ENCODE results near the gene IL12RB2. TPM values are rescaled to one million over a fixed set of nuclear protein-coding genes. Genes with fewer than 3 reads are reported as not detected.
A peak's percentile ranks its signal among the peaks of the same experiment; 100 is the strongest.
"Not testable (repeated sequence)": the region's sequence is repeated elsewhere in the genome, so short reads cannot be mapped to it uniquely, and the experiment has no call there.

The IL12RB2 gene
- total RNA-seq, 1 experiment from 2014 or later = not detected

DNA sequence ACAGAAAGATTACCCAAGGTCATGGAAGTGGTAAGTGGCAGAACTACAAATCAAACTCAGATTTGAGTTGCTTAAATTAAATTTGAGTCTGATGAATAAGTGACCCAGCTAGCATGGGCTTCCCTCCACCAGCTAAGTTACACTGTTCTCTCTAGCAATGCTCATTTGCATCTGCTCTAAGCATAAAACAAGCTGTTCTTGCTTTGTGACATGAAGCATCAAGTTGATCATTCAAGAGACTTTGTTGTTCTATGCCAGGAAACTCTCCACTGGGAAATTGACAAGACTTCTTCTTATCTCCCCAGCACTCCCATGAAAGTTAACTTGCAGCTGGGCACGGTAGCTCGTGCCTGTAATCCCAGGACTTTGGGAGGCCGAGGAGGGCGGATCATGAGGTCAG, 73.5 kb downstream of the IL12RB2 start:
- in situ Hi-C loops (cut with HindIII; ENCODE audit: low sequenced_read_pairs) = no loop called here

DNA sequence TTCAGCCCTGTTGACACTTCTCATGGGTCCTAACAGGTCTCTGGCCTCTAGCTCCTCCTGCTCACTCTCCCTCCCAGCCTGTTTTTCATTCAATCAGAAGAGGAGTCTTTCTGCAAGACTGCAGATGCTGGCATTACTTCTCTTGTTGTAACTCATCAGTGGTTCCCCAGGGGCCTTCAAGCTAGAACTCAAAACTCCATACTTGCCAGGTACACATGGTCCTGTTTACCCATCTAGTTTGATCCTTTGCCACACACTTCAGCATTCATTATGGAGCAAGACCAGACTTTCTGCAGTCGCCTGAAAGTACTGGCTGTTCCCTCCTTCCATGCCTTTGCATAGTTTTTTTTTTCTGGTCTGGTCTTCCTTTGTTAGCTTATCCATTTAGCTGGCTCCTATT, 74.6 kb downstream of the IL12RB2 start:
- DNase-seq (ENCODE audit: low spot score) = no peak
- in situ Hi-C loops (cut with HindIII; ENCODE audit: low sequenced_read_pairs) = no loop called here

More for the DNA sequence above, 73.5 kb downstream of the IL12RB2 start:
- no peak for DNase-seq (ENCODE audit: low spot score)

DNA sequence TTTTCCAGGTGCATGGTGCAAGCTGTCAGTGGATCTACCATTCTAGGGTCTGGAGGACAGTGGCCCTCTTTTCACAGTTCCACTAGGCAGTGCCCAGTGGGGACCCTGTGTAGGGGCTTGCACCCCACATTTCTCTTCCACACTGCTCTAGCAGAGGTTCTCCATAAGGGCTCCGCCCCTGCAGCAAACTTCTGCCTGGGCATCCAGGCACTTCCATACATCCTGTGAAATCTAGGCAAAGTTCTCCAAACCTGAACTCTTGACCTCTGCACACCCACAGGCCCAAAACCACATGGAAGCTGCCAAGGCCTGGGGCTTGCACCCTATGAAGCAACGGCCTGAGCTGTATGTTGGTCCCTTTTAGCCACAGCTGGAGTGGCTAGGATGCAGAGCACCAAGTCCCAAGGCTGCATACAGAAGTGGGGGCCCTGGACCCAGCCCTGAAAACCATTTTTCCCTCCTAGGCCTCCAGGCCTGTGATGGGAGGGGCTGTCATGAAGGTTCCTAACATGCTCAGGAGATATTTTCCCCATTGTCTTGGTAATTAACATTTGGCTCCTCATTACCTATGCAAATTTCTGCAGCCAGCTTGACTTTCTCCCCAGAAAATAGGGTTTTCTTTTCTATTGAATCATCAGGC, 76.4 kb downstream of the IL12RB2 start:
- no peak for DNase-seq (ENCODE audit: low spot score)

DNA sequence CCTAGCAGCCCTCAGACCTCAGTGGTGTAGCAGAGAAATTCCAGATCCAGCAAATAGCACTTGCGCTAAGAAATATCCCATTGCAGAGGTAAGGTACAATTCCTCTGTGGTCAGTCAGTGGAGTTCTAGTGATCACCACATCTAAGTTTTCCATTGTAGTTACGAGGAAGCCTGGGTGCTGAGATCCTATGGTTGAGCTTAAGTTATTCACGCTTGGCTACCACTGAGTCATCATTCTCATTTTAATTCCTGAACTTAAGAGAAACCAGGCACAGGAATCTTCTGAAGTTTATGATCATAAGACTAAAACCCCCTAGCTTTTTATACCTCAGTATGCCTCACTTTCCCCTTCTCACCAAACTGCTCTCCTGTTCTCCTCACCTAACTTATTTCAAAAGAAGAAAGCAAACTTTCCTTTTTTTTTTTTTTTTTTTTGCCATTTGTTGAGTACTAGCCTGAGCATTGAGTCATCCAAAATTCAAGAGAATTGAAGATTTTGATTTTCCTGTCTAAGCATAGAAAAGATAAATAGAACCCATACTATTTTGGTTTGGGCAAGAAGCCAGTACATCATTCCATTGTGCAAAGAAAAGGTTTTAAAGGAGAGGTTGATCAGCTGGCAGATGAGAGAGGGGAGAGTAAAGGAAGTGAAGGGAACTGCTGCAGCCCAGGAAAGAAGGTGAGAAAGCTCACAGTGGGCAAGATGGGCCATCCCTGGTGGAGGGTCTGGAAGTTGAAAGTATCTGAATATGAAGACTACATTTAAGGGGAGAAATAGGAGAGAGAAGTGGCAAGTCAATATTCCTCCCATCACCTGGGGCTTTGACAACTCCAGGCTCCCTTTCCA, 82.6 kb downstream of the IL12RB2 start:
- in situ Hi-C loops (cut with HindIII; ENCODE audit: low sequenced_read_pairs) = no loop called here
- no peak for DNase-seq (ENCODE audit: low spot score)

More for the DNA sequence above, 76.4 kb downstream of the IL12RB2 start:
- in situ Hi-C loops (cut with HindIII; ENCODE audit: low sequenced_read_pairs) = no loop called here

DNA sequence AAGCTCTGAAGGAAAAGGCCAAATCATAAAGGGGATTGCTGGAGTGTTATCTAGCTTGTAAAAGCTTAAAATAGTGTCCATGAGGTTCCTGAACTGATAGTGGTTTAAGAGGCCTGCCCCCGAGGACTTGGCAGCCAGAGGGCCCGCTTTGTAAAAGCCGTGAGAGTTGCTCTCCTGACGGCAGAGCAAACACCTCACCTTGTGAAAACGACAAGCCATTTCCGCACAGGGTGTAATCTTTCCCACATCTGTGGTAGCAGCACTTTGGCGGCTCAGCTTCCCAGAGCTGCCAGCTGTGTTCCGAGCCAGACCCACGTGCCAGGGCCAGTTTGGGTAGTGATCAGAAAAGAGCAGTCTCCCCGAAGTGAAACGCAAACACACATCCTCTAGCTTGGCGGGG, 85.6 kb downstream of the IL12RB2 start:
- in situ Hi-C loops (cut with HindIII; ENCODE audit: low sequenced_read_pairs) = no loop called here
- DNase-seq (ENCODE audit: low spot score) = no peak

DNA sequence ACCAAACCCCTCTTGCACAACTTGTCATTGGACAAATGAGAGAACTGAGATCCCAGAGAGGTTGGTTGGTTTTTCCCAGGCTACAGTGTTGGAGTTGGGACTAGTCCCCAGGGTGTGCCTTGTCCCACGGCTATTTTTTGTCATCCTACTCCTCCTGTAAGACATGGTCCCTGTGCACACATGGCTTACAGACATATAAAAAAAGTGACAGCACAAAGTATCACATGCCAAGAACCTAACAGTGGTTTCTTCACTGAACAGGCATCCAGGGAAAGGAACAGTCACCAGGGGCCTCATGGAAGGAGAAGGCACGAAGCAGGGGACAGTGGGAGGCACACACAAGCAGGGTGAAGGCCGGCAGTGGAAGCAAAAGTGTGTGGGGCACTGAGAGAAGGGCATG, 86.1 kb downstream of the IL12RB2 start:
- in situ Hi-C loops (cut with HindIII; ENCODE audit: low sequenced_read_pairs) = no loop called here
- DNase-seq (ENCODE audit: low spot score) = no peak

DNA sequence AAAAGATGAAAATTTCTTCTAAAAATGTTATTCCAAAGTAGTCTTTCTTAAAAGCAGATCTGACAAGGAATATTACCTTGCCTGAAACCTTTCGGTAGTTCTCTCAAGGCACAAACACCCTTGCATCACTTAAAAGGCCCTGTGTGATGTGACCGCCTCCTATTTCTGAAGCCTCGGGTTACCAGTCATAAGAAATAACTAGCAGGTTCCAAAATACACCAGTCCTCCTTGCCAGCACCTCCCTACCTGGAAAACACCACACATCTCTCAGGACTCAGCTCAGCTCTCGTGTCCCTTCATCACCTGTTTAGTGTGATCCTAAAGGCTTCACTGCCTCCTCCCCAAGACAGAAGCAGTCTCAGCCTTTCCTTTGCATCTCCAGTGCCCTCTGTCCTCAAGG, 86.9 kb downstream of the IL12RB2 start:
- no peak for DNase-seq (ENCODE audit: low spot score)
- in situ Hi-C loops (cut with HindIII; ENCODE audit: low sequenced_read_pairs) = no loop called here

DNA sequence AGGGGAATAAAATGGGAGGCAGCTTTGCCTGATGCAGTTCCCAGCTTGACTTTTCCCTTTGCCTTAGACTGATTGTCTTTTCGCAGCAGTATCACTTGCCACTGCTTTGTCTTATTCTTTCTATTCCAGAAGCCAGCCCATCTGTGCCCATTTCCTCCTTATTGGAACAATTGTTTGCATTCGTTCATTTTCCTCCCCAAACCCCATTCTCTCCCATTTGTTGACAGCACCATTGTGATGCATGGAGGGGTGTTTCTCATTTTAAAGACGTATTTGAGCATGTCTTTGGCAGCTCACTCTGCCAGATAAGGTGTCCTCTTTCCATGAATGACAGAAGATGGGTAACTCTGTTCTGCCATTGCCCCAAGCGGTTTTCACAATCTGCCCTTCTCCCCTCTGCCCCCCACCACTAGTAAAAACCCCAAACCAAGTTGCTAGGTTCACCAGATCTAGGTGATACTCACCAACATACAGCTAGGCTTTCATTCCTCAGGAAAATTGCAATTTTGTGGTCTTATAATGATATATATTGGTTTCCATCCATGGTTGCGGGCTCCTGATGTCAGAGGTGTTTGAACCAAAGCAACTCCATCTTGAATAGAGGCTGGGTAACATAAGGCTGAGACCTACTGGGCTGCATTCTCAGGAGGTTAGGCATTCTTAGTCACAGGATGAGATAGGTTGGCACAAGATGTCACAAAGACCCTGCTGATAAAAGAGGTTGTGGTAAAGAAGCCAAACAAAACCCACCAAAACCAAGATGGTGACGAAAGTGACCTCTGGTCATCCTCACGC, 91.7 kb downstream of the IL12RB2 start:
- no peak for DNase-seq (ENCODE audit: low spot score)
- in situ Hi-C loops (cut with HindIII; ENCODE audit: low sequenced_read_pairs) = no loop called here

DNA sequence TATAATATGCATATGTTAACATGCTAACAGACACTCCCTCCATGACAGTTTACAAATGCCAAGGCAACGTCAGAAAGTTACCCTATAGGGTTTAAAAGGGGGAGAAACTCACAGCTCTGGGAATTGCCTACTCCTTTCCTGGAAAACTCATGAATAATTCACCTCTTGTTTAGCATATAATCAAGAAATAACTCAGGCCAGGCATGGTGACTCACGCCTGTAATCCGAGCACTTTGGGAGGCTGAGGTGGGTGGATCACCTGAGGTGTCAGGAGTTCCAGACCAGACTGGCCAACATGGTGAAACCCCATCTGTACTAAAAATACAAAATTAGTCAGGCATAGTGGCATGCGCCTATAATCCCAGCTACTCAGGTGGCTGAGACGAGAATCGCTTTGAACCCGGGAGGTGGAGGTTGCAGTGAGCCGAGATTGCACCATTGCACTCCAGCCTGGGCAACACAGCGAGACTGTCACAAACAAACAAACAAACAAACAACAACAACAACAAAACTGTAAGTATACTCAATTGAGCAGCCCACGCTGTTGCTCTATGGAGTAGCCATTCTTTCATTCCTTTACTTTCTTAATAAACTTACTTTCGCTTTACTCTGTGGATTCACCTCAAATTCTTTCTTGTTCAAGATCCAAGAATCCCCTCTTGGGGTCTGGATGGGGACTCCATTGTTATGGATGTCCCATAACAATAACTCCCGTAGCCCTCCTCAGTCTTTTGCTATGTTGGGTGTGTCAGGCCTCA, 92.5 kb downstream of the IL12RB2 start:
- in situ Hi-C loops (cut with HindIII; ENCODE audit: low sequenced_read_pairs); DNase-seq (ENCODE audit: low spot score): not testable (repeated sequence)

DNA sequence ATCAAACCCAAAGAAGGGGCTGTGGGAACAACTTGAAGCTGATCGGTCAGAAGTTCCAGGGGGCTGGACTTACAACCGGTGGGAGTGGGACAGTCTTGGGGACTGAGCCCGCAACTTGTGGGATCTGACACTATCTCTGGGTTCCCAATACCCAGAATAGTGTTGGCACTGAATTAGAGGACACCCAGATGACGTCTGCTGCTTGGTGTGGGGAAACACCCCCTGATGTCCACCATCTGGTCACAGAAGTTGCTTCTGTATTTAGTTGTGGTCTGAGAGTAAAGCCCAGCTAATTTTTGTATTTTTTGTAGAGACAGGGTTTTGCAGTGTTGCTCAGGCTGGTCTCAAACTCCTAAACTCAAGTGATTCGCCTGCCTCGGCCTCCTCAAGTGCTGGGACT, 93.8 kb downstream of the IL12RB2 start:
- no peak for DNase-seq (ENCODE audit: low spot score)
- in situ Hi-C loops (cut with HindIII; ENCODE audit: low sequenced_read_pairs) = no loop called here

DNA sequence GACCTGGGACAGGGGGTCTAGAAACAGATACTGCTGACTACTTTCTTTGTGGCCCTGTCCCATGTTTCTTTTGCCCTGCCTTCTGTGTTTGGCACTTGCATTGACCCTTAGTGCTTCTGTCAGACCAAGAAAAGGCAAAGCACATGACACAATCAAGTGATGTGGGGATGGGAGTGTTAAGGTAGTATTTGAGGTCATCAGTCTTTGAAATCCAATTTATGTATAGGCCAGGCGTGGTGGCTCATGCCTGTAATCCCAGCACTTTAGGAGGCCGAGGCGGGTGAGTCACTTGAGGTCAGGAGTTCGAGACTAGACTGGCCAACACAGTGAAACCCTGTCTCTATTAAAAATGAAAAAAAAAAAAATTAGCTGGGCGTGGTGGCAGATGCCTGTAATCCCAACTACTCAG, 96.5 kb downstream of the IL12RB2 start:
- peak; percentile 52 for DNase-seq (ENCODE audit: low spot score)
- in situ Hi-C loops (cut with HindIII; ENCODE audit: low sequenced_read_pairs) = no loop called here

DNA sequence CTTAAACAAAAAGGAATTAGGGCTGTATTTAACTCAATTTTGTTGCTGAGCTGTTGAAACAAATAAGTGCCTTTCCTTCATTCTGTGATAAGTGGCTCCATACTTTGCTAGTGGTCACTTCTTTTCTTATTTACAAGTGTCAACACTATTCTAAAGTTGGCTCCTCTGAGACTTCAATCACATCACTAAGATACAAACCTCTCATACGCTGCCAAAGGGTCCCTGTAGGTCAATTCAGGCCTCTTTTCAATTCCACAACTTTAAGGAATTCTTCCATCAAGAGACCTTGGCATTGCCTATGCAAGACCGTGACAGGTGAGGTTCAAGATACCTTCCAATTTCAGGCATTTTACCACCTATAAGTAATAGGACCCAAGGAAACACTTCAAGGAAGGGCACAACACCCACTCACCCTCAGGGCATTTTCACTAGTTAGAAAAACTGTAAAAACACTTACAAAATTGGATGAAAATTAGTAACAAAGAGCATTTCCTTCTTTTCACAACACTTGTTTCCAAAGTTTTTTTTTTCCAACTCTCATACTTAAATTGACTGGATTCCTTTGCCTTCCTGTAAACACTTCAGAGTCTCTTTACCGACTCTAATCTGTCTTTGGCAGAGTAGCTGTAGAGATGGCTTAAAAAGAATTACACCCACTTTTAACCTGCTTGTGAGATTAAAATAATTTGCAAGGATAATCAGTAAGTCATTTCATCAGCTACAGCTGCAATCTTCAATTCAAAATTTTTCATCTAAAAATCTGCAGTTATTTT, 98.0 kb downstream of the IL12RB2 start:
- in situ Hi-C loops (cut with HindIII; ENCODE audit: low sequenced_read_pairs) = no loop called here
- peak; percentile 52 for DNase-seq (ENCODE audit: low spot score)

DNA sequence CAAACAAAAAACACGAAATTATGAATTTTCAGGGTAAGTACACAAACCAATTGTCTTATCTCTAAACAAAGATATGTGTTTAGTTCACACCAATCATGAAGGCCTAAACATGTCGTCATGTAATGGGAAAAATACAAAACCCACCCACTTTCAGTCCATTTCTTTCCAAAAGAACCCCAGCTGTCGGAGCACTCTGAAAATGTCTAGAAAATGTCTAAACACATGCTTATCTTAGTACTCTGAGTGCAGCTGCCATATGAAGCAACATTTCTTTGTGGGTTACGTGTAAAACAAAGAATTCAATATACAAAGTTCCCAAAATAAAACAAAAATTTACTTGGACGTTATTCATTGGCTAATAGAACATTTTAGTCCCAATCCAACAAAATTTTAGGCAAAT, 99.8 kb downstream of the IL12RB2 start:
- no peak for DNase-seq (ENCODE audit: low spot score)
- in situ Hi-C loops (cut with HindIII; ENCODE audit: low sequenced_read_pairs) = no loop called here

DNA sequence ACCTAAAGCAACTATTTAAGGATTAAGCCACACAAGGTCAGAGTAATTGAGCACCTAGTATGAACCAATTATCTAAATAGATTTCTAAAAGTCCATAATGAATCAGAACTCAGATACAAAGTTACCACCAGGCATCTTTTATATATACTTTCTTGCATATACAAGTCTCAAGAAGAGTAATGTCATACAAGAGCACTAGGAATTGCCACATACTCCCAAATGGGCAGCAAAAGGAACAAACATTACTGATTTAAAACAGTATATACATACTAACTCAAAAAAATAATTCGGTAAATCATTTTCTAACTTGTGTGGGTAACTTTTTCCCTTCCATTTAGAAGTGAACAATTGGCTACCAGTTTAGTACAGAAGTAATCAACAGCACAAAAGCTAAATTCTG, 100.5 kb downstream of the IL12RB2 start:
- DNase-seq (ENCODE audit: low spot score) = no peak
- in situ Hi-C loops (cut with HindIII; ENCODE audit: low sequenced_read_pairs) = no loop called here

DNA sequence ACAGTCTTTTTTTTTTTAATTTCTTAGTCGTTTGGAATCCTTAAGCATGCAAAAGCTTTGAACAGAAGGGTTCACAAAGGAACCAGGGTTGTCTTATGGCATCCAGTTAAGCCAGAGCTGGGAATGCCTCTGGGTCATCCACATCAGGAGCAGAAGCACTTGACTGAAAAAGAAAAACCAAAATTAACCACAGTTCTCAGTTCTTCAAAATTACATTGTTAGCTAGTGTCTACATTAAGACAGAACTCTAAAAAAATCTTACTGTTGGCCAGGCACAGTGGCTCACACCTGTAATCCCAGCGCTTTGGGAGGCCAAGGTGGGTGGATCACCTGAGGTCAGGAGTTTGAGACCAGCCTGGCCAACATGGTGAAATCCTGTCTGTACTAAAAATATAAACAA, 105.4 kb downstream of the IL12RB2 start:
- in situ Hi-C loops (cut with HindIII; ENCODE audit: low sequenced_read_pairs); DNase-seq (ENCODE audit: low spot score): not testable (repeated sequence)

DNA sequence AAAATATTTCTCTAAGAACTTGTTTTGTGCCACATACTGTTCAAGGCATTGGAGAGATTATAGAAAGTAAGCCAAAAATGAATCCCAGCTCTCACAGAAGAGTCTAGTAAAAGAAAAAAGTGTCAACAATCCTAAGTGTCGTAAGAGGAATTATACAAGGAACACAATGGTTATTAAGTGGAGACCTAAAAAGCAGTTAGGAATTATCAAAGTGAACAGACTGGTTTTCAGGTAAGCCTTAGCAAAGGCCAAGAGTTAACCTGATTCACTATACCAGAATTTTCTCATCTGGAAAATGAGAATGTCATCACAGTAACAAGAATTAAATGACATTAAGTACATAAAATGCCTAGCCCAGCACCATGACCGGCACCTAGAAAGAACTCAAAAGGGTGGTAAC, 106.9 kb downstream of the IL12RB2 start:
- DNase-seq (ENCODE audit: low spot score) = no peak
- in situ Hi-C loops (cut with HindIII; ENCODE audit: low sequenced_read_pairs) = no loop called here

DNA sequence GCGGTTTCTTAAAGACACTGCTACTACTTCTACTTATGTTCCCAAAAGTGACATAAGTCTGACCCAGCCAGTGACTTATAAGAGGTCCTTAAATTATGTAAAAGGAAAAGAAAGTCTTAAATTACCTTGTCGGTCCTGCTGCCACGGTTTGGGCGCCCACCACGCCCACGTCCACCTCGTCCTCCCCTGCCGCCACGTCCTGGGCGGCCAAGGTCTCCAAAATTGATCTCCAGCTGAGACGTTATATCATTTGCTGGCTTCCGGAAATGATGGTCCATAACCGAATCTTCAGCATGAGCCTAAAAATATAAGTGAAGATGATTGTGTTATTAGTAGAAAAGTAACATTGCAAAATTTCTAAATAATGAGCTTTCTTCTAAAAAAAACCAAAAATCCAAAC, 107.4 kb downstream of the IL12RB2 start:
- DNase-seq (ENCODE audit: low spot score) = no peak
- in situ Hi-C loops (cut with HindIII; ENCODE audit: low sequenced_read_pairs) = no loop called here

DNA sequence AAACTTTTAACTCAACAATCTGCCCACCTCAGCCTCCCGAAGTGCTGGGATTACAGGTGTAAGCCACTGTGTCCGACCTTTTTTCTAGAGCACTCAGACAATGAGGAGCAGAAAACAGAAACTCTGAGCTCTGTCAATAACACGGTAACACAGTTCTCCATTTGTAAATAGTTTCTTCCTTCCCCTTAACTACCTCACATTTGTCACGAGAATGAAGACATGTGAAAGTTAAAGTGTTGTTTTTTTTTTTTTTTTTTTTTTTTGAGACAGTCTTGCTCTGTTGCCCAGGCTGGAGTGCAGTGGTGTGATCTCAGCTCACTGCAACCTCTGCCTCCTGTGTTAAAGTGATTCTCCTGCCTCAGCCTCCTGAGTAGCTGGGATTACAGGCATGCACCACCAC, 110.1 kb downstream of the IL12RB2 start:
- in situ Hi-C loops (cut with HindIII; ENCODE audit: low sequenced_read_pairs); DNase-seq (ENCODE audit: low spot score): not testable (repeated sequence)

Measured in G401 (cell line).